ENCODE measurements around the gene HS3ST3A1.

HS3ST3A1 gene

DNA sequence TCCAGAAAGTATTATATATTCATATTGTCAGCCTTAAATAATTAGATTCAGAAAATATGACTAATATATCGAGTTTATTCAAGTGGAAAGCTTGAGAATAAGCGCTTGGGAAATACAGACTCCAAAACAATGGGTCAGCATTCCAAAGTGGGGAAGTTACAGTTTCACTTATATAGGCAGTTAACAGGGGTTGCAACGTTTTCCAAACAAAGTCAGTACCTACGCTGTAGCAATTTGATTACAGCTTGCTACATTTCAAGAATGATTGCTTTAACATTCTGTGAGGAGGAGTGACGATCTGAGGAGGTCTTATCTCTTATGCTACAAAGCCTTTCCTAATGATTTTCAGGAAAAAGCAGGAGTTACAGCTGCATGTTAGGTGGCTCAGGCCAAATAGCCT is 34.2 kb upstream of the HS3ST3A1 start:
- Histone ChIP-seq H3K4me1 (ENCODE audit: control insufficient read depth, insufficient read depth, low read length) (no peaks in the 10 kb centered on the region), H3K36me3 (ENCODE audit: control insufficient read depth, insufficient read depth, low read length) (no peaks in the 10 kb centered on the region), H3K9me3 (ENCODE audit: control insufficient read depth, low read length) (no peaks in the 10 kb centered on the region), H3K27ac (ENCODE audit: insufficient read depth, low read depth, low read length, poor library complexity, severe bottlenecking) (no peak overlapping the region), H3K4me3 (ENCODE audit: insufficient read depth, low read depth, low read length) (no peak overlapping the region), H3K27me3 (ENCODE audit: control insufficient read depth, insufficient read depth, low read length, poor library complexity, severe bottlenecking) (no peaks in the 10 kb centered on the region)
- WGBS, 2 experiments = 71 to 74% methylated on average over 5 of the region's 5 CpGs

DNA sequence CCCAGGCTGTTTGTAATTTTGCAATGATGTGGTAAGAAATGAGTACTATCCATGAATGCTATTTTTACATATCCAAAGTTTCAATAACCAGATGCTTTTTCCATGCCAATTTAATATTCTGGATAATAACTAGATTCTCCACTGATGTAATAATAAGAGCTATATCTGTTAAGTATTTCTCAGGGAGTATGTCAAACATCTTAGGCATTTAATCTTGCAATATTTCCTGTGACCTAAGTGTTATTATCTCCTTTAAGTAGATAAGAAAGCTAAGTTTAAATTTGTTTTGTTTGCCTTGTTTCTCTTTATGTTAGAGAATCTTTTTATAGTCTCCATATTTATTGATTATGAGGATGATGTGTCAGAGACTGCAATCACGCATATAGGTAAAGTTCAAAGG is 32.3 kb upstream of the HS3ST3A1 start:
- no peaks in the 10 kb centered on the region for H3K4me1 ChIP-seq (ENCODE audit: control insufficient read depth, insufficient read depth, low read length)
- H3K36me3 ChIP-seq (ENCODE audit: control insufficient read depth, insufficient read depth, low read length) = no peaks in the 10 kb centered on the region
- no peak overlapping the region for H3K4me3 ChIP-seq (ENCODE audit: insufficient read depth, low read depth, low read length)
- H3K9me3 ChIP-seq (ENCODE audit: control insufficient read depth, low read length) = no peaks in the 10 kb centered on the region
- no CpG with 5 or more reads among the region's 1 CpG for WGBS, 2 experiments
- no peaks in the 10 kb centered on the region for H3K27me3 ChIP-seq (ENCODE audit: control insufficient read depth, insufficient read depth, low read length, poor library complexity, severe bottlenecking)
- H3K27ac ChIP-seq (ENCODE audit: insufficient read depth, low read depth, low read length, poor library complexity, severe bottlenecking) = no peak overlapping the region

DNA sequence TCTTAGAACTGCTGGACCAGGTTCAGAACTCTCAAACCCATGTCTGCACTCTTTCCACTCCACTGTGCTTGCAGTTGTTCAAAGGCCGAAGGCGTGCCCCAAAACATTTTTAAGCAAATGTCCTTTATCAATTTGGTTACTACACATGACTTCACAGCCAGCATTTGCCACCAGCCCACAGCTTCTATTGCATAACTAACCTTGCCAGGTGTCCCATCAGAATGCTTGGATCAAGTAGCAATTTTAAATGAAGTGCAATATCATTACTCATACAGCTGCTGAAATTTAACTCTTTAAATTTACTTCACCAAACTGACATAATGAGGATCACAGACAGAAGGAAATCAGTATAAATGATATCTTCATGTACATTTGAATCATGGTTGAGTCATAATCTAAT is 29.8 kb upstream of the HS3ST3A1 start:
- Histone ChIP-seq H3K27me3 (ENCODE audit: control insufficient read depth, insufficient read depth, low read length, poor library complexity, severe bottlenecking) (no peaks in the 10 kb centered on the region), H3K36me3 (ENCODE audit: control insufficient read depth, insufficient read depth, low read length) (no peaks in the 10 kb centered on the region), H3K4me1 (ENCODE audit: control insufficient read depth, insufficient read depth, low read length) (no peaks in the 10 kb centered on the region), H3K27ac (ENCODE audit: insufficient read depth, low read depth, low read length, poor library complexity, severe bottlenecking) (no peak overlapping the region), H3K4me3 (ENCODE audit: insufficient read depth, low read depth, low read length) (no peak overlapping the region), H3K9me3 (ENCODE audit: control insufficient read depth, low read length) (no peaks in the 10 kb centered on the region)
- 94 to 95% methylated on average over 2 of the region's 2 CpGs for WGBS, 2 experiments

DNA sequence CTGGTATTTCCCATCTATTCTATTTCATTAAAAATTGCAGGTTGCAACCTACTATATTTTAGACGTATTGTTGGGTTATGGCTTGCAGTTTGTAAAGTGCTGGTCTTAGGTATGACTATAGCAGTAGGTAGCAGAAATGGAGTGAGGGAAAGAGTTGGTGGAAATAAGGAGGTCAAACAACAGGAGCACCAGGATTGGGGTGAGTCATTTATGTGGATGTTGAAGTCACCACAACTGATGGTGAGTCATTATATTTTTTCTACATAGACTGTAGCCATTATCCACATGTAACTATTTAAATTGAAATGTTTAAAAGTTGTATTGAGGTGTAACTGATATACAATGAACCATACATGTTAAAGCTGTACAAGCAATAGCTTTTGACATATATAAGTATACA is 25.0 kb upstream of the HS3ST3A1 start:
- Histone ChIP-seq H3K9me3 (ENCODE audit: control insufficient read depth, low read length) (no peaks in the 10 kb centered on the region), H3K27me3 (ENCODE audit: control insufficient read depth, insufficient read depth, low read length, poor library complexity, severe bottlenecking) (no peaks in the 10 kb centered on the region), H3K4me1 (ENCODE audit: control insufficient read depth, insufficient read depth, low read length) (no peaks in the 10 kb centered on the region), H3K36me3 (ENCODE audit: control insufficient read depth, insufficient read depth, low read length) (no peaks in the 10 kb centered on the region), H3K4me3 (ENCODE audit: insufficient read depth, low read depth, low read length) (no peak overlapping the region), H3K27ac (ENCODE audit: insufficient read depth, low read depth, low read length, poor library complexity, severe bottlenecking) (no peak overlapping the region)
- whole genome bisulfite sequencing, 2 experiments = 87 to 94% methylated on average over 1 of the region's 1 CpG

DNA sequence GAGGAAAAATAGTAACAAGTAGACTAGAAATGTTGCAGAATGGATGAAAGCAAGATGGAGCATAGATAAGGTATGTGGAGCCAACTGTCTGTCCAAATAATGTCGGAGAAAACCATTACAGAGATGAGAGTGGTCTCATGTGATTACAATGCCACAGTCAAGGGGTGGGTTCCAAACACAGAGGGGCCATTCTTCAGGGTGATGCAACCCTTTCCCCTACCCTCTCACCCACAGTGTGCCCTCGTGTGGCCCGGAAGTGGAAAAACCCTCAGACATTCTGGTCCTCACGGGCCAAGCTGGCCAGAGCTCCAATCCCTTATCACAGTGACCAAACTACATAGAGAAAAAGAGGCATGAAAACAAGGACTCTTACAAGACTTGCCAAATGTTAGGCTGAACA is 17.7 kb upstream of the HS3ST3A1 start:
- Histone ChIP-seq H3K27me3 (ENCODE audit: control insufficient read depth, insufficient read depth, low read length, poor library complexity, severe bottlenecking) (no peaks in the 10 kb centered on the region), H3K9me3 (ENCODE audit: control insufficient read depth, low read length) (no peaks in the 10 kb centered on the region), H3K36me3 (ENCODE audit: control insufficient read depth, insufficient read depth, low read length) (no peaks in the 10 kb centered on the region), H3K4me1 (ENCODE audit: control insufficient read depth, insufficient read depth, low read length) (no peaks in the 10 kb centered on the region), H3K27ac (ENCODE audit: insufficient read depth, low read depth, low read length, poor library complexity, severe bottlenecking) (no peak overlapping the region), H3K4me3 (ENCODE audit: insufficient read depth, low read depth, low read length) (no peak overlapping the region)
- 89 to 94% methylated on average over 4 of the region's 4 CpGs for WGBS, 2 experiments

DNA sequence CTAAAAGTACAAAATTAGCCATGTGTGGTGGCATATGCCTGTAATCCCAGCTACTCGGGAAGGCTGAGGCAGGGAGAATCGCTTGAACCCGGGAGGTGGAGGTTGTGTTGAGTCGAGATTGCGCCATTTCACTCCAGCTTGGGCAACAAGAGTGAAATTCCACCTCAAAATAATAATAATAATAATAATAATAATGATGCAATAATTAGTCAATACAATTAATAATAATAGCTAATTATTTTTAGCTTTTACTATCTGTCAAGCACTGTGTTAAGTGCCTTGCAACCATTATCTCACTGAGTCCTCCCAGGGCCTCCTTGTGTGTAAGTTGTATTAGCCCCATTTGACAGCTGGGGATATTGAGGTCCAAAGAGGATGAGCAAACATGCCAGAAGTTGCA is 14.3 kb upstream of the HS3ST3A1 start:
- Histone ChIP-seq H3K9me3 (ENCODE audit: control insufficient read depth, low read length) (no peaks in the 10 kb centered on the region), H3K4me1 (ENCODE audit: control insufficient read depth, insufficient read depth, low read length) (no peaks in the 10 kb centered on the region), H3K4me3 (ENCODE audit: insufficient read depth, low read depth, low read length) (no peak overlapping the region), H3K27ac (ENCODE audit: insufficient read depth, low read depth, low read length, poor library complexity, severe bottlenecking) (no peak overlapping the region), H3K36me3 (ENCODE audit: control insufficient read depth, insufficient read depth, low read length) (no peaks in the 10 kb centered on the region), H3K27me3 (ENCODE audit: control insufficient read depth, insufficient read depth, low read length, poor library complexity, severe bottlenecking) (no peaks in the 10 kb centered on the region)
- 95 to 96% methylated on average over 4 of the region's 5 CpGs for WGBS, 2 experiments

DNA sequence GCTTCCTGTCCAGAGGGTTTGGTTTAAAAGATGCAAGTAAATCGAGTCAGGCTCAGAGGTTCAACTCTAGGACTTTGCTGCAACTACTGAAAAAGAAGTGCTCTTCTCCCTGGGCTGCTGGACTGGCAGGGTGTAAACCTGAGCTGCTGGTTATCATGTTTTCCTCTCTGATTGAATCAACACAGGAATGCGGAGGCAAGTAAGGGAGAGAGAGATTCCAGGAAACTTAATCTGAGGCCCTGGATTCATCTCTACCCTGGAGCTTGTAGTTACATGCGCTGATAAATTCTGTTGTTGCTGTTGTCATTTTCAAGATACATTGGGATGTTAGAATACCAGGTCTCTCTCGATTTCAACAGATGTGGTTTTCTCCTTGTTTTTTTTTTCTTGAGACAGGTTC is 8.2 kb upstream of the HS3ST3A1 start:
- 91 to 93% methylated on average over 4 of the region's 4 CpGs for WGBS, 2 experiments
- Histone ChIP-seq H3K27ac (ENCODE audit: insufficient read depth, low read depth, low read length, poor library complexity, severe bottlenecking) (no peak overlapping the region), H3K27me3 (ENCODE audit: control insufficient read depth, insufficient read depth, low read length, poor library complexity, severe bottlenecking) (no peaks in the 10 kb centered on the region), H3K9me3 (ENCODE audit: control insufficient read depth, low read length) (no peaks in the 10 kb centered on the region), H3K36me3 (ENCODE audit: control insufficient read depth, insufficient read depth, low read length) (no peaks in the 10 kb centered on the region), H3K4me1 (ENCODE audit: control insufficient read depth, insufficient read depth, low read length) (no peaks in the 10 kb centered on the region), H3K4me3 (ENCODE audit: insufficient read depth, low read depth, low read length) (no peak overlapping the region)

DNA sequence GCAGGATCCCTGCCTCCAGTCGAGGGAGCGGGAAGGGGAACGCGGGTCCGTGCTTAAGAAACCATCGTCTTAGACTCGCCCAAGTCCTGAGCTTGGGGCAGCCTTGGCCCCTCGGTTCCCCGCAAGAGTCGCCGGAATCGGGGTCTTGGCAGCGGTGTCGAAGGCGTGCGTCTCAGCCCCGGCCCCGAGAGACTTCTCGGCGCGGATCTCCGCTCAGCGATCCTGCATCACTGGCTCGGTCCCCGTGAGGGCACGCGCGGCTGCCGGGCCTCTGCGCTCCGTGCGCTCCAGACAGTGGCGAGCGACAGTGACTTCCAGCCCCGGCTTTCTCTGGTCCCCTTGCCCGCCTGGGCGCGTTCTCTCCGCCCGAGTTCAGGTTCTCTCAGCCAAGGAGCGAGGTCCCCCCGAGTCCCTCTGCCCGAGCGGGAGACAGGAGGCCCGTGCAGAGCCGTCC is 380 bp downstream of the HS3ST3A1 start:
- 0 to 1% methylated on average over 46 of the region's 46 CpGs for WGBS, 2 experiments
- H3K27me3 ChIP-seq (ENCODE audit: control insufficient read depth, insufficient read depth, low read length, poor library complexity, severe bottlenecking) = peaks cover 30% of the 10 kb centered on the region

DNA sequence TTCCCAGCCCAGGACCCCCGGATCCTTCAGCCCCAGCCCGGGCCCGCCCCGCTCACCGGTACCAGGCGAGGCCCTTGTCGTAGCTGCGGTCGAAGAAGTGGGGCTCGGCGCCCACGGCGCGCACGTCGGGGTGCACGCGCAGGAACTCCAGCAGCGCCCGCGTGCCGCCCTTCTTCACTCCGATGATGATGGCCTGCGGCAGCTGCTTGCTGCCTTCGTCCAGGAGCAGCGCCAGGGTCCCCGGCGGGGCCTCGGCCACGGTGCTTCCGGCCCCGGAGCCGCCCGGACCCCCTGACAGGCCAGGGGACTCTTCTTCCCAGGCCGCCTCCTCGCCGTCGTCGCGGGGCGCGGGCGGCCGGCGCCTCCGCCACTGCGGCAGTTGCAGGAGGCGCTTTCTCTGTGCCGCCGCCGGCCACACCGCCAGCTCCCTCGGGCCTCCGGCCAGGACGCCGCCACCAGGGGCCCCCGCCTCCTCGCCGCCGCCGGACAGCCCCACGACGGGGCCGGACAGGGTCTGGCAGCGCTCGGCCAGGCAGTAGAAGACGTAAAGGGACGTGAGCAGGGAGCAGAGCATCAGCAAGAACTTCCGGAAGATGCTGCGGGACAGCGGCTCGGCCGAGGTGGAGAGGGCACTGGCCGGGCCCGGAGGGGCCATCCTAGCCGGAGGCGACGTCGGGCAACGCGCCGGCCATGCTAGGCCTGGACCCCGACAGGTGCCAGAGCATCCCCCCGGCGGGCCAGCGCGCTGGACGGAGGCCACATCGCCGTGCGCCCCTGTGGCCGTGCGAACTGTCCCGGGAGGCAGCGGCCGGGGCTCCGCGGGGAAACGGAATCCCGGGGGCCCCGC is 1.0 kb downstream of the HS3ST3A1 start:
- Histone ChIP-seq H3K27me3 (ENCODE audit: control insufficient read depth, insufficient read depth, low read length, poor library complexity, severe bottlenecking) (peaks cover 30% of the 10 kb centered on the region), H3K36me3 (ENCODE audit: control insufficient read depth, insufficient read depth, low read length) (no peaks in the 10 kb centered on the region), H3K27ac (ENCODE audit: insufficient read depth, low read depth, low read length, poor library complexity, severe bottlenecking) (no peak overlapping the region), H3K4me1 (ENCODE audit: control insufficient read depth, insufficient read depth, low read length) (no peaks in the 10 kb centered on the region), H3K9me3 (ENCODE audit: control insufficient read depth, low read length) (no peaks in the 10 kb centered on the region), H3K4me3 (ENCODE audit: insufficient read depth, low read depth, low read length) (peak overlapping the region; percentile 53)
- 2% methylated on average over 101 of the region's 101 CpGs for WGBS, 2 experiments

More for the DNA sequence above, 380 bp downstream of the HS3ST3A1 start:
- Histone ChIP-seq H3K27ac (ENCODE audit: insufficient read depth, low read depth, low read length, poor library complexity, severe bottlenecking) (no peak overlapping the region), H3K9me3 (ENCODE audit: control insufficient read depth, low read length) (no peaks in the 10 kb centered on the region), H3K4me3 (ENCODE audit: insufficient read depth, low read depth, low read length) (peak overlapping the region; percentile 53), H3K4me1 (ENCODE audit: control insufficient read depth, insufficient read depth, low read length) (no peaks in the 10 kb centered on the region), H3K36me3 (ENCODE audit: control insufficient read depth, insufficient read depth, low read length) (no peaks in the 10 kb centered on the region)

DNA sequence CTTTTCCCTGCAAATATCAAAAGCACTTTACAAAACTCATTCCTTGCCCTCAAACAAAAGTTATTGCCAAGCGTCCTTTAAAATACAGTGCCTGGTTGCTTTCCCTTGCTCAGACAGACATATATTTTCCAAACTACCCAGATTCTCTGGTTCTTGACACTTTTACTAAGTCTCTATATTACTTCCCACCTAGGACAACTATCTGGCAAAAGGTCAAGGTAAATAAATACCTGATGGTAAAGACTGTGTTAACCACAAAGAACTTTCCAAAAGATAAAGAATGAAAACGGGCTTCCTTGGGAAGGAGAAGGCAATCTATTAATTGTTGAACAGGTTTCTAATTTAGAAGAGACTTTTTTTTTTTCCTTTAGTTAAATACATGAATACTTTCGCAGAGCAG is 1.9 kb downstream of the HS3ST3A1 start:
- H3K4me3 ChIP-seq (ENCODE audit: insufficient read depth, low read depth, low read length) = peak overlapping the region; percentile 53
- H3K27ac ChIP-seq (ENCODE audit: insufficient read depth, low read depth, low read length, poor library complexity, severe bottlenecking) = no peak overlapping the region
- 67% methylated on average over 3 of the region's 3 CpGs for WGBS, 2 experiments
- H3K4me1 ChIP-seq (ENCODE audit: control insufficient read depth, insufficient read depth, low read length) = no peaks in the 10 kb centered on the region
- no peaks in the 10 kb centered on the region for H3K9me3 ChIP-seq (ENCODE audit: control insufficient read depth, low read length)
- peaks cover 30% of the 10 kb centered on the region for H3K27me3 ChIP-seq (ENCODE audit: control insufficient read depth, insufficient read depth, low read length, poor library complexity, severe bottlenecking)
- H3K36me3 ChIP-seq (ENCODE audit: control insufficient read depth, insufficient read depth, low read length) = no peaks in the 10 kb centered on the region

All from ectodermal cell (in vitro differentiated cells).